Mucosa of stomach (tissue), 1 donor: ENCODE measurements around the gene COQ8A.

Experiments used
- H3K27me3 ChIP-seq: one replicate; pipeline ENCODE4 v1.7.0; 2013; ENCODE audit warnings: mild to moderate bottlenecking, low read length; ENCODE audit not compliant: control insufficient read depth, insufficient read depth
- H3K36me3 ChIP-seq: one replicate; pipeline ENCODE4 v1.7.0; 2013; ENCODE audit warnings: low read length; ENCODE audit not compliant: control insufficient read depth, insufficient read depth
- H3K4me1 ChIP-seq: one replicate; pipeline ENCODE4 v1.7.0; 2013; ENCODE audit warnings: mild to moderate bottlenecking, low read length; ENCODE audit not compliant: control insufficient read depth, insufficient read depth
- H3K4me3 ChIP-seq: one replicate; pipeline ENCODE4 v1.7.0; 2013; ENCODE audit warnings: low read length
- H3K9ac ChIP-seq: one replicate; pipeline ENCODE4 v1.7.0; 2013; ENCODE audit warnings: mild to moderate bottlenecking, low read length, moderate library complexity
- H3K9me3 ChIP-seq: one replicate; pipeline ENCODE4 v1.7.0; 2013; ENCODE audit warnings: mild to moderate bottlenecking, low read length, moderate library complexity; ENCODE audit not compliant: control insufficient read depth
- donor health status: Pancreatic carcinoma.

Gene COQ8A

GRCh38 chr1:226966683-226967082, 26.6 kb downstream of the COQ8A start:
- Histone ChIP-seq H3K4me3 (no peak overlapping the region), H3K27me3 (no peaks in the 10 kb centered on the region), H3K4me1 (no peaks in the 10 kb centered on the region), H3K36me3 (no peaks in the 10 kb centered on the region), H3K9me3 (no peaks in the 10 kb centered on the region), H3K9ac (no peak overlapping the region)

- Histone ChIP-seq H3K4me3 (no peak overlapping the region), H3K9me3 (no peaks in the 10 kb centered on the region), H3K36me3 (no peaks in the 10 kb centered on the region), H3K27me3 (no peaks in the 10 kb centered on the region), H3K4me1 (no peaks in the 10 kb centered on the region), H3K9ac (no peak overlapping the region)
Observed at GRCh38 chr1:226967665-226968064, 27.6 kb downstream of the COQ8A start.

DNA sequence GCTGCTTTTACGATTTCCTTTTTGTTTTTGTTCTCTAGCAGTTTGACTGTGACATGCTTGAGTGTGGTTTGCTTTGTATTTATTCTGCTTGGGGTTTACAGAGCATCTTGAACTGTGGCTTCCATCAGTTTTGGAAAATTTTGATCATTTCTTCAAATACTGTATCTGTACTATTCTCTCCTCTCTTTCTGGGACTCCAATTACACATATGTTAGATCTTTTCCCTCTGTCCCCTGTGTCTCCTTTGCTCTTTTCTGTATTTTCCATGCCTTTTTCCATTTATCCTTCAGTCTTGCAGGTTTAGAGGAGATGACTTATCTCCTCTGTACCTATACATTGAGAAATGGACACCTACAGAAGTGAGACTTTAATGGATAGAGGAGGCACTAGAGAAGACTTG, 31.7 kb downstream of the COQ8A start:
- peaks cover 25% of the 10 kb centered on the region for H3K4me1 ChIP-seq
- no peaks in the 10 kb centered on the region for H3K36me3 ChIP-seq
- H3K4me3 ChIP-seq = no peak overlapping the region
- no peaks in the 10 kb centered on the region for H3K27me3 ChIP-seq
- H3K9ac ChIP-seq = no peak overlapping the region
- no peaks in the 10 kb centered on the region for H3K9me3 ChIP-seq

- no peak overlapping the region for H3K4me3 ChIP-seq
- H3K27me3 ChIP-seq = no peaks in the 10 kb centered on the region
- H3K9me3 ChIP-seq = no peaks in the 10 kb centered on the region
- H3K36me3 ChIP-seq = peaks cover 5% of the 10 kb centered on the region
- H3K4me1 ChIP-seq = peaks cover 25% of the 10 kb centered on the region
- no peak overlapping the region for H3K9ac ChIP-seq
Observed at GRCh38 chr1:226972931-226973330, 32.8 kb downstream of the COQ8A start.

DNA sequence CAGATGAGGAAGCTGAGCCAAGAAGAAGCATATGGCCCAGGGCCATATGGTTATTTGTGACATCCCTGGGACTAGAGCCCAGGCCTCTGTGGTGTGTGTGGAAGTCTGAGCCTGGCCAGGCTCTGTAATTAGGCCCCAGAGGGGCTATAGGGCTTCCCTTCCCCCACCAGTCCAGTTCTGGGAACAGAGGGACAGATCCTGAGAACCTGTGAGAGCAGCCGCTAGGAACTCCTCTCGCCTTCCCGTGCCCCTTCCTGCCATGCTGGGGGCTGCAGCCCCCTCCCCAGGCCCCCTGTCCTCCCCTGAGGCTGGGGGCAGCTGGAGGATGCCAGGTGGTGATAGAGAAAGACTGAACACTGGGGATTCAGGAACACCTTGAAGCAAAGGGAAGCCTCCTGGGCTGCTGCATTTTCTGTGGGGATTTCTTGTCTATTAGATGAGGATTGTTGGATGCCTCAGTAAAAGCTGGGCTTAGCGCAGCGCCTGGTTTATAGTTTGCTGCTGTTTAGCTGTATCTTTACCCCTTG, 33.3 kb downstream of the COQ8A start:
- peaks cover 6% of the 10 kb centered on the region for H3K36me3 ChIP-seq
- no peaks in the 10 kb centered on the region for H3K27me3 ChIP-seq
- H3K4me3 ChIP-seq = no peak overlapping the region
- H3K9ac ChIP-seq = no peak overlapping the region
- H3K4me1 ChIP-seq = peaks cover 25% of the 10 kb centered on the region
- no peaks in the 10 kb centered on the region for H3K9me3 ChIP-seq

GRCh38 chr1:226973898-226974543, 33.9 kb downstream of the COQ8A start:
- H3K27me3 ChIP-seq = no peaks in the 10 kb centered on the region
- H3K36me3 ChIP-seq = peaks cover 6% of the 10 kb centered on the region
- H3K4me3 ChIP-seq = no peak overlapping the region
- H3K9me3 ChIP-seq = no peaks in the 10 kb centered on the region
- peaks cover 25% of the 10 kb centered on the region for H3K4me1 ChIP-seq
- peak overlapping the region; percentile 47 for H3K9ac ChIP-seq

GRCh38 chr1:226974544-226975258, 34.6 kb downstream of the COQ8A start:
- Histone ChIP-seq H3K27me3 (no peaks in the 10 kb centered on the region), H3K4me1 (peaks cover 25% of the 10 kb centered on the region), H3K9ac (peak overlapping the region; percentile 47), H3K4me3 (no peak overlapping the region), H3K36me3 (peaks cover 6% of the 10 kb centered on the region), H3K9me3 (no peaks in the 10 kb centered on the region)

- Histone ChIP-seq H3K27me3 (no peaks in the 10 kb centered on the region), H3K9me3 (no peaks in the 10 kb centered on the region), H3K36me3 (peaks cover 6% of the 10 kb centered on the region), H3K4me3 (no peak overlapping the region), H3K4me1 (peaks cover 28% of the 10 kb centered on the region), H3K9ac (no peak overlapping the region)
Observed at GRCh38 chr1:226975259-226976250, 35.5 kb downstream of the COQ8A start.

- Histone ChIP-seq H3K9ac (no peak overlapping the region), H3K4me1 (peaks cover 32% of the 10 kb centered on the region), H3K4me3 (no peak overlapping the region), H3K9me3 (no peaks in the 10 kb centered on the region), H3K36me3 (peaks cover 6% of the 10 kb centered on the region), H3K27me3 (no peaks in the 10 kb centered on the region)
Observed at GRCh38 chr1:226976276-226976977, 36.3 kb downstream of the COQ8A start.

GRCh38 chr1:226976978-226977642, 37.0 kb downstream of the COQ8A start:
- Histone ChIP-seq H3K9ac (no peak overlapping the region), H3K9me3 (no peaks in the 10 kb centered on the region), H3K27me3 (no peaks in the 10 kb centered on the region), H3K4me3 (no peak overlapping the region), H3K4me1 (peaks cover 32% of the 10 kb centered on the region), H3K36me3 (peaks cover 6% of the 10 kb centered on the region)
